Measurements from ENCODE around the gene ETDC. TPM values are rescaled to one million over a fixed set of nuclear protein-coding genes. Genes with fewer than 3 reads are reported as not detected.
A peak's percentile ranks its signal among the peaks of the same experiment; 100 is the strongest.

The ETDC gene
- total RNA-seq, 2 donors from 2014 or later, result not detected

GRCh38 chrX:135327299-135327698 lies 18.0 kb downstream of the ETDC start:
- intact Hi-C loops (cut with DNase I), result no loop called here
- H3K27me3 ChIP-seq (replicated peaks; ENCODE audit: insufficient read depth), result no peaks in the 10 kb centered on the region
- H3K9me3 ChIP-seq, result no peaks in the 10 kb centered on the region
- H3K27ac ChIP-seq, result no peak overlapping the region
- H3K36me3 ChIP-seq, result no peaks in the 10 kb centered on the region
- H3K4me3 ChIP-seq, result no peak overlapping the region
- no peak for DNase-seq (ENCODE audit: low spot score)
- H3K4me1 ChIP-seq (replicated peaks), result no peaks in the 10 kb centered on the region
- TF ChIP-seq POLR2AphosphoS5 (IDR thresholded peaks at IDR 0.05), result no peak
- TF ChIP-seq, protein P1, sequence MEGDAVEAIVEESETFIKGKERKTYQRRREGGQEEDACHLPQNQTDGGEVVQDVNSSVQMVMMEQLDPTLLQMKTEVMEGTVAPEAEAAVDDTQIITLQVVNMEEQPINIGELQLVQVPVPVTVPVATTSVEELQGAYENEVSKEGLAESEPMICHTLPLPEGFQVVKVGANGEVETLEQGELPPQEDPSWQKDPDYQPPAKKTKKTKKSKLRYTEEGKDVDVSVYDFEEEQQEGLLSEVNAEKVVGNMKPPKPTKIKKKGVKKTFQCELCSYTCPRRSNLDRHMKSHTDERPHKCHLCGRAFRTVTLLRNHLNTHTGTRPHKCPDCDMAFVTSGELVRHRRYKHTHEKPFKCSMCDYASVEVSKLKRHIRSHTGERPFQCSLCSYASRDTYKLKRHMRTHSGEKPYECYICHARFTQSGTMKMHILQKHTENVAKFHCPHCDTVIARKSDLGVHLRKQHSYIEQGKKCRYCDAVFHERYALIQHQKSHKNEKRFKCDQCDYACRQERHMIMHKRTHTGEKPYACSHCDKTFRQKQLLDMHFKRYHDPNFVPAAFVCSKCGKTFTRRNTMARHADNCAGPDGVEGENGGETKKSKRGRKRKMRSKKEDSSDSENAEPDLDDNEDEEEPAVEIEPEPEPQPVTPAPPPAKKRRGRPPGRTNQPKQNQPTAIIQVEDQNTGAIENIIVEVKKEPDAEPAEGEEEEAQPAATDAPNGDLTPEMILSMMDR (IDR thresholded peaks at IDR 0.05), result no peak
- TF ChIP-seq POLR2A (IDR thresholded peaks at IDR 0.05), result no peak

GRCh38 chrX:135328421-135329005 lies 19.2 kb downstream of the ETDC start:
- no peak for DNase-seq (ENCODE audit: low spot score)
- 59% methylated on average over 3 of the region's 3 CpGs for WGBS
- Histone ChIP-seq H3K36me3 (no peaks in the 10 kb centered on the region), H3K27ac (no peak overlapping the region), H3K4me3 (no peak overlapping the region), H3K4me1 (replicated peaks) (no peaks in the 10 kb centered on the region), H3K9me3 (no peaks in the 10 kb centered on the region), H3K27me3 (replicated peaks; ENCODE audit: insufficient read depth) (no peaks in the 10 kb centered on the region)
- TF ChIP-seq POLR2AphosphoS5 (IDR thresholded peaks at IDR 0.05), result no peak
- TF ChIP-seq POLR2A (IDR thresholded peaks at IDR 0.05), result no peak
- TF ChIP-seq, protein P1 (IDR thresholded peaks at IDR 0.05), result no peak
- intact Hi-C loops (cut with DNase I), result no loop called here

GRCh38 chrX:135330706-135331105 lies 21.4 kb downstream of the ETDC start:
- intact Hi-C loops (cut with DNase I), result no loop called here
- Histone ChIP-seq H3K4me3 (no peak overlapping the region), H3K27ac (no peak overlapping the region), H3K4me1 (replicated peaks) (no peaks in the 10 kb centered on the region), H3K36me3 (no peaks in the 10 kb centered on the region), H3K27me3 (replicated peaks; ENCODE audit: insufficient read depth) (no peaks in the 10 kb centered on the region), H3K9me3 (no peaks in the 10 kb centered on the region)
- no peak for TF ChIP-seq POLR2A (IDR thresholded peaks at IDR 0.05)
- no peak for TF ChIP-seq POLR2AphosphoS5 (IDR thresholded peaks at IDR 0.05)
- TF ChIP-seq, protein P1 (IDR thresholded peaks at IDR 0.05), result no peak
- 47% methylated on average over 1 of the region's 1 CpG for WGBS
- no peak for DNase-seq (ENCODE audit: low spot score)

GRCh38 chrX:135331525-135331924 lies 22.2 kb downstream of the ETDC start:
- no peaks in the 10 kb centered on the region for H3K36me3 ChIP-seq
- TF ChIP-seq POLR2AphosphoS5 (IDR thresholded peaks at IDR 0.05), result no peak
- TF ChIP-seq, protein P1 (IDR thresholded peaks at IDR 0.05), result no peak
- no peak for TF ChIP-seq POLR2A (IDR thresholded peaks at IDR 0.05)
- H3K27me3 ChIP-seq (replicated peaks; ENCODE audit: insufficient read depth), result no peaks in the 10 kb centered on the region
- H3K27ac ChIP-seq, result no peak overlapping the region
- H3K9me3 ChIP-seq, result no peaks in the 10 kb centered on the region
- DNase-seq (ENCODE audit: low spot score), result no peak
- H3K4me3 ChIP-seq, result no peak overlapping the region
- H3K4me1 ChIP-seq (replicated peaks), result no peaks in the 10 kb centered on the region
- WGBS, result 94% methylated on average over 2 of the region's 2 CpGs
- intact Hi-C loops (cut with DNase I), result no loop called here

DNA sequence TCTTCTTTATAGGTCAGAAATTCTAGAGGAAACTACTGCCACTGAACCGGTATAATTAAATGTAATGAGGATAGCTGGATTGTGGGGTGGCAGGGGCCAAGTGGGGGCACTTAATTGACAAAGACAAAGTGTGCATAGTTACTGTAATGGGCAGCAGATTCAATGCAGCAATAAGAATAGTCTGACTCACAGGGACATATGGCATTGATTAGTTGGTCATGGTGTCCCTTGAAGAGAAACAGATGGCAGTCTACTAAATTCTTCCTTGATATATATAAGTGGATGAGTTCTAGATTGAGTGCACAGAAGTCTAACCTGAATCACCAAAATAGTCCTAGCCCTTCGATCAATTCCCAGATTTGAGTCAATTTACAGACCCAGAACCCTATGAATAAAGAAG lies 31.6 kb downstream of the ETDC start:
- TF ChIP-seq POLR2AphosphoS5 (IDR thresholded peaks at IDR 0.05) (no peak), POLR2A (IDR thresholded peaks at IDR 0.05) (no peak)
- TF ChIP-seq, protein P1 (IDR thresholded peaks at IDR 0.05), result no peak
- Histone ChIP-seq H3K4me3 (peak overlapping the region in 1 of 2 donors; percentile 55), H3K4me1 (replicated peaks) (no peaks in the 10 kb centered on the region), H3K36me3 (no peaks in the 10 kb centered on the region), H3K27ac (no peak overlapping the region), H3K9me3 (no peaks in the 10 kb centered on the region), H3K27me3 (replicated peaks; ENCODE audit: insufficient read depth) (no peaks in the 10 kb centered on the region)
- DNase-seq (ENCODE audit: low spot score), result no peak
- WGBS, result 70% methylated on average over 2 of the region's 2 CpGs
- intact Hi-C loops (cut with DNase I), result no loop called here

Data from prostate gland (tissue), 2 donors.